ENCODE measurements around the gene AGPAT3.

Gene AGPAT3

DNA sequence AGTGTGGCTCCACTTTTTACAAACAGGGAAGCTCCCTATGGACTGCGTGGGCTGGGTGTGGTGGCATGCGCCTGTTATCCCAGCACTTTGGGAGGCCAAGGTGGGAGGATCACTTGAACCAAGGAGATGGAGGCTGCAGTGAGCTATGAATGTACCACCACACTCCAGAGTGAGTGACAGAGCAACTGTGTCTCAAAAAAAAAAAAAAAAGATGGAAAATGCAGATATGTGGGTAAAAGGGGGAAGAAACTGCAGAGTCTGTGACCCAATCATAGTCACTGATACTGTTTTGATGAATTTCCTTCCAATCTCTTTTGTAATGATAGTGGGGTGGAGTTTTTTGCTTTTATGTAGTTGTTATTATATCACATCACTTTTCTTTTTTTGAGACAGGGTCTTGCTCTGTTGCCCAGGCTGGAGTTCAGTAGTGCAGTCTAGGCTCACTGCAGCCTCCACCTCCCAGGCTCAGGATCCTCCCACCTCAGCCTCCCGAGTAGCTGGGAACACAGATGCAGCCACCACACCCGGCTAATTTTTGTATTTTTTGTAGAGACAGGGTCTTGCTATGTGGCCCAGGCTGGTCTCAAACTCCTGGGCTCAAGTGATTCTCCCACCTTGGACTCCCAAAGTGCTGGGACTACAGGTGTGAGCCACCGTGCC is 138.4 kb downstream of the AGPAT3 start:
- DNase-seq, result no peak

DNA sequence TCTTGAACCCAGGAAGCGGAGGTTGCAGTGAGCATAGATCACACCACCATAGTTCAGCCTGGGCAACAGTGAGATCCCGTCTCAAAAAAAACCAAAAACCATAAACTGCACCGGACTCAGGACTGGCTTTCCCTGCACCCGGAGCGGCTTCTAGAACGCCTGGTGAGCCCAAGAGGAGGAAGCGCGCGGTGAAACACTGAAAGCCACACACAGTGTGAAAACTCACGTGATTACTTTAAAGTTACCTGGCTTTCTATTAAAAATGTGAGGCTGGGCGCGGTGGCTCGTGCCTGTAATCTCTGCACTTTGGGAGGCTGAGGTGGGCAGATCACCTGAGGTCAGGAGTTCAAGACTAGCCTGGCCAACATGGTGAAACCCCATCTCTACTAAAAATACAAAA is 140.0 kb downstream of the AGPAT3 start:
- no peak for DNase-seq

- DNase-seq, result no peak
These were observed 140.6 kb downstream of the AGPAT3 start for GRCh38 chr21:44005593-44005992.

DNA sequence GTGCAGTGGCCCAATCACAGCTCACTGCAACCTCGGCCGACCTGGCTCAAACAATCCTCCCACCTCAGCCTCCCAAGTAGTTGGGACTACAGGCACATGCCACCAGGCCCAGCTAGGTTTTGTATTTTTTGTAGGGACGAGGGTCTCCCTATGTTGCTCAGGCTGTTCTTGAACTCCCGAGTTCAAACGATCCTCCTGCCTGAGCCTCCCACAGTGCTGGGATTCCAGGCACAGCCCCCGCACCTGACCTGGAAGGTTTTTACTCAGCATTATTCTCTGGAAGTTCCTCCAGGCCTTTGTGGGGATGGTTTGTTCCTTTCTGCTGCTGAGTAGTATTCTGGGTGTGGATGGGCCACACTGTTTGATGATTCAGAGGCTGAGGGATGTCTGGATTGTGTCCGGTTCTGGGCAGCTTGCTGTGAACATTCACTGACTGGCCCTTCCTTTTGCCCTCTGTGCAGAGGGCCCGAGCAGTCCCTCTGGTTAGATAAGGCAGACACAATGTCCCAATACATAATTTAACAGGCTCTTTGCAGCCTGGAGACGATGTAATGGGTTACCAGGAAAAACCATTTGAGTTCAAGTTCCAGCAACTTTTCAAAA is 141.1 kb downstream of the AGPAT3 start:
- DNase-seq, result no peak

DNA sequence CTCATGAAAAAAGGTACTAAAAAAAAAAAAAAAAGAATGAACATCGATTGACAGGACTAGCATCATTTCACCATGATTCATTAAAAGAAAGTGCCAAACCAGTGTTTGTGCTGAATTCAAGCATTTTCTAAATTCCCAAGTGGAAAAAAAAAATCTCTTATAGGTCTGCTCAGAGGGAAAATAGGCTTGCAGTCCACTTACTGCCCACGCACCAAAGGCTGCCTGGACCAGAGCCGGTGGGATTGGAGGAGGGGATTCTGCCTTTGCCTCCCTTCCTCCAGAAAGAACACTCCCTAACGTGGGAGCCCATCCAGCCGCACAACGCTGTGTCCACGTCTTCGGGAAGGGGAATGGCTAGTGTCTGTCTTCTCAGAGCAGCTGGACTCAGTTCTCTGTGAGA is 141.6 kb downstream of the AGPAT3 start:
- DNase-seq, result no peak

DNA sequence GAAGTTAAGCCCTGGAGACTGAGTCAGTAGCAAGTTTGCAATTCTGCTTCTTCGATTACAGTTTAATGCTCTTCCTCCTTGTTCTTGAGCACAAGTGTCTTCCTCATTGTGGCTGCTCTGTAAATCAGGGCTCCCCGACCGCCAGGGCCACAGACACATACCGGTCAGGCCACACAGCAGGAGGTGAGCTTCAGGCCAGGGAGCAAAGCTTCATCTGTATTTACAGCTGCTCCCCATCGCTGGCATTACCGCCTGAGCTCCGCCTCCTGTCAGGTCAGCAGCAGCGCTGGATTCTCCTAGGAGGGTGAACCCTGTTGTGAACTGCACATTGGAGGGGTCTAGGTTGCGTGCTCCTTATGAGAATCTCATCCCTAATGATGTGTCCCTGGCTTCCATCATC is 145.4 kb downstream of the AGPAT3 start:
- no peak for DNase-seq

DNA sequence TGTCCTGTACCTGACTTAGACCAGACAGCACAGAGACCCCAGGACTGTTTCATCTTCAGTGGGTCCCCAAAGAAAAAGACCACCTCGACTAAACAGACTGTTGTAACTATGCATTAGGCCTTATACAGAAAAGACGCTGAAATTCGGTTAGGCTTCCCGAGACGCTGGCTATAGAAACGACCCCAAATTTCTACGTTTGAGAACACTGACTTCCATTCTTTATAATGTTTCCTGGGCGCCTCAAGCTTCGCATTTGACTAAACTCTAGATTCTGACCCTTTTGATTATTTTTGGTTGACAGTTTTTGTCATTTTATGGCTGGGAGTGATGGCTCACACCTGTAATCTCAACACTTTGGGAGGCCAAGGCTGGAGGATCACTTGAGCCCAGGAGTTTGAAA is 146.1 kb downstream of the AGPAT3 start:
- DNase-seq, result no peak

DNA sequence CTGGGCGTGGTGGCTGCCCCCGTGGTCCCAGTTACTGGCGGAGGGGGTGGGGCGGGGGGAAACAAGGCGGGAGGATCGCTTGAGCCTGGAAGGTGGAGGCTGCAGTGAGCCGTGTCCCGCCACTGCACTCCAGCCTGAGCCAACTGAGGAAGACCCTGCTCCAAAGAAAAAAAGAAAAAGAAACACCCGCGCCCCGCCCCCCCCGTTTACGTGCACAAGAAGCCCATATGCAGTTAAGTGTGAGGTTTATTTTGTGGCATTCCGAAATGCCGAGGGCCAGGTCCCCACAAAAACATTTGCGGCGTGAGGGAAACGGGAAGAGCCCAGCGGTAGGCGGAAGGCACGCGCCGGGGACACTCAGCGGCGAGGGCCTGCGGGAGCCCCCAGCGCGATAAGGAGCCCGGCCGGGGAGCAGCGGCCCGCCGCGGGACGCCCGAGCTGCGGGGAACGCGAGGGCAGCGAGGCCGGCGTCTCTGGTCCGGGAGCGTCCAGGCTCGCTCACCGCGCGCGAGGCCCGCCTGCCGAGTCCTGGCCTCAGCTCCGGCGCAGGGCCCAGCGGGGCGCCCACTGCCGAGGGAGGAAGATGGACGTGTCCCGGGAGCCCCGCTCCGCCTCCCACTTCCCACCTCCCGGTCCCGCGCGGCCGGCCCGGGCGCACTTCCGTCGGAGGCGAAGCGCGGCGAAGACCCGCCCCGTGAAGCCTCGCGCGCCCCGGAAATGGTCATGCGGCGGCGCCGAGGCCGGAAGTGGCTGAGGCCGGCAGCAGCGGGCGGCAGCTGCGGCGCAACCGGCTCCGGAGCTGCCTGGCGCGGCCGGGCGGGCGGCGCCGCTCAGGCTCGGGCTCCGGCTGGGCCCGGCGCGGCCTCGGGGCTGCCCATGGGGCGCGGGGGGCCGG is 146.8 kb downstream of the AGPAT3 start, which contains the start of gene TRAPPC10:
TSS of gene TRAPPC10 (plus strand) at position 731 of the 895 bp plus-strand sequence. CDS start 185 bp downstream, outside the sequence.
- peak; percentile 88 for DNase-seq

GRCh38 chr21:44012474-44013379 is 147.7 kb downstream of the AGPAT3 start:
- peak; percentile 61 for DNase-seq

GRCh38 chr21:44013380-44014088 is 148.5 kb downstream of the AGPAT3 start:
- no peak for DNase-seq

GRCh38 chr21:44017601-44018000 is 152.6 kb downstream of the AGPAT3 start:
- no peak for DNase-seq

DNA sequence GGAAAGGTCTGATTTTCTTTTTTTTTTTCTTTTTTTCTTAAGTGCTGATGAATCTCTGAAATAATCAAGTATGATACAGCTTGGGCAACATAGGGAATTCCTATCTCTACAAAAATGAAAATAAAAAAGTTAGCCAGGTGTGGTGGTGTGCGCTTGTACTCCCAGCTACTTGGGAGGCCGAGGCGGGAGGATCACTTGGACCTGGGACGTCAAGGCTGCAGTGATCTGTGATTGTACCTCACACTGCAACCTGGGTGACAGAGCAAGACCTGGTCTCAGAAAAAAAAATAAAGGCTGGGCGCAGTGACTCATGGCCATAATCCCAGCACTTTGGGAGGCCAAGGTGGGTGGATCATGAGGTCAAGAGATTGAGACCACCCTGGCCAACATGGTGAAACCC is 153.1 kb downstream of the AGPAT3 start:
- DNase-seq, result no peak

- DNase-seq, result no peak
These were observed 154.0 kb downstream of the AGPAT3 start for GRCh38 chr21:44018813-44019567.

- DNase-seq, result no peak
These were observed 154.5 kb downstream of the AGPAT3 start for GRCh38 chr21:44019568-44019958.

DNA sequence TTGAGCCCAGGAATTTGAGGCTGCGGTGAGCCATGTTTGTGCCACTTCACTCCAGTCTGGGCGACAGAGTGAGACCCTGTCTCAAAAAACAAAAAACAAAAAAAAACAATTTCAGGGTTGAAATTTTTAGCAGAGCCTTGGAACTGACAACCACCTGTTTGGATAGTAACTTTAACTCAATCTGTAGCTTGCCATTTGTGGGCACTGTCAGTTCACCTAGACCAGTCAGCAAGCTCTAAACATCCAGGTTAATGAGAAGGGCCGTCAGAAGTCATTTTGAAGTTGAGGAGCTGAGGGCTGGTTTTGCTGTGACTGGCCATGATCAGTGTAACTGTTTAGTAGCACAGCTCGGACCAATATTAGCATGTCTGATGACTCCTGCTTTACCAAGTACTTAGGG is 155.5 kb downstream of the AGPAT3 start:
- DNase-seq, result no peak

GRCh38 chr21:44021064-44021463 is 156.0 kb downstream of the AGPAT3 start:
- DNase-seq, result no peak

GRCh38 chr21:44024257-44024656 is 159.2 kb downstream of the AGPAT3 start:
- DNase-seq, result no peak

GRCh38 chr21:44024887-44025353 is 159.9 kb downstream of the AGPAT3 start:
- DNase-seq, result peak; percentile 47

DNA sequence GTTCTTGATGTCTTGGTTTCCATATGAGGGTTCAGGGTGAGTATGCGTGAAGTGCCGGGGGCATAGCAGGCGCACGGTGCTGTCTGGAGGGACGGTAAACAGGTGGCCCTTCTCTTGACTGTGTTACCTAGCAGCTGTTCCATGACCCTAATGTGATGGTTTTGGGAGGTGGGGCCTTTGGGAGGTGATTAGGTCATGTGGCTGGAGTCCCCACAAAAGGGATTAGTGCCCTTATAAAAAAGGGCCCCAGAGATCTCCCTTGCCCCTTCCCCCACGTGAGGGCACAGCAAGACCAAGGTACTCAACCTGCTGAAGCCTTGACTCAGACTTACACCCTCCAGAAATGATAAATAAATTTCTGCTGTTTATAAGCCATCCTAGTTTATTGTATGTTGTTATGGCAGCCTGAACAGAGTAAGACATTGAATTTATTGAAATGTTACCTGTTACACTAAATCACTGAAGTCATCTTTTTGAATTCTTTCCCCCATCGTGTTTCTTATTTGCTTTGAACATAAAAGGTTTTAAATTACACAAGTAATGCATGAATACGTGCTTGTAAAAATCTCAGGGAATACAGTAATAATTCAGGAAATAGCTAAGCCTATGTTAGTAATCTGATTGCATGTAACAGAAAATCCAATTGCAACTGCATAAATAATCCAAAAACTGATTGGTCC is 162.7 kb downstream of the AGPAT3 start:
- no peak for DNase-seq

- DNase-seq, result no peak
These were observed 163.2 kb downstream of the AGPAT3 start for GRCh38 chr21:44028287-44028659.

Data from left hindlimb (tissue), 1 donor.